HepG2 (cell line): ENCODE data around the gene MCF2L. TPM values are rescaled to one million over a fixed set of nuclear protein-coding genes. Genes with fewer than 3 reads are reported as not detected.

Experiments used
- BCL6 ChIP-seq: IDR thresholded peaks from 2 replicates; pipeline ENCODE4 v1.6.1; 2016; ENCODE audit warnings: missing genetic modification reagents, missing compliant biosample characterization
- DNMT1 ChIP-seq: sonication (generic); formaldehyde crosslinking; IDR thresholded peaks from 2 replicates; pipeline ENCODE4 v1.5.1; 2020; ENCODE audit warnings: mild to moderate bottlenecking, missing genetic modification reagents
- RARG ChIP-seq: sonication (generic); formaldehyde crosslinking; IDR thresholded peaks from 2 replicates; pipeline ENCODE4 v1.4.0; 2020; ENCODE audit warnings: low read depth, mild to moderate bottlenecking, missing genetic modification reagents
- RNF219 ChIP-seq: sonication (generic); formaldehyde crosslinking; IDR thresholded peaks from 2 replicates; pipeline ENCODE4 v1.5.0; 2020; ENCODE audit warnings: mild to moderate bottlenecking, missing genetic modification reagents
- ZNF124 ChIP-seq: sonication (generic); formaldehyde crosslinking; IDR thresholded peaks from 2 replicates; pipeline ENCODE4 v1.4.0; 2020; ENCODE audit warnings: missing genetic modification reagents
- ZNF484 ChIP-seq: sonication (generic); formaldehyde crosslinking; IDR thresholded peaks from 2 replicates; pipeline ENCODE4 v1.5.1; 2020; ENCODE audit warnings: mild to moderate bottlenecking, low read depth, missing genetic modification reagents, borderline replicate concordance
- ZNF776 ChIP-seq: sonication (generic); formaldehyde crosslinking; IDR thresholded peaks from 2 replicates; pipeline ENCODE4 v1.4.0; 2020; ENCODE audit warnings: mild to moderate bottlenecking, missing genetic modification reagents
- ZNF788 ChIP-seq: sonication (generic); formaldehyde crosslinking; IDR thresholded peaks from 2 replicates; pipeline ENCODE4 v1.5.0; 2020; ENCODE audit warnings: mild to moderate bottlenecking, missing genetic modification reagents, borderline replicate concordance
- ZNF841 ChIP-seq: sonication (generic); formaldehyde crosslinking; IDR thresholded peaks from 2 replicates; pipeline ENCODE4 v1.8.1; 2023; ENCODE audit warnings: missing genetic modification reagents, borderline replicate concordance
- ZNF891 ChIP-seq: sonication (generic); formaldehyde crosslinking; IDR thresholded peaks from 2 replicates; pipeline ENCODE4 v1.5.0; 2020; ENCODE audit warnings: mild to moderate bottlenecking, missing genetic modification reagents
- polyA plus RNA-seq, 8 experiments: library from polyadenylated mRNA; depleted of rRNA in 3 of 8; stranded (reverse) in 7 of 8; unstranded in 1 of 8; fragments of >200 nt; fragmentation: Illumina TruSeq in 4 of 8; extraction: Trizol in 4 of 8; gene quantifications; 2 replicates each; pipeline versions ENCODE4 v1.2.1 to v1.2.3, GENCODE V29; 2011 to 2016; ENCODE audit warnings: low read depth in 4 of 8, missing spikeins in 1 of 8, mixed read lengths in 1 of 8; ENCODE audit not compliant: insufficient read depth in 1 of 8
- total RNA-seq, 5 experiments: library from RNA; depleted of rRNA; stranded (reverse); fragments of >200 nt; fragmentation: Illumina TruSeq; extraction: Trizol; gene quantifications; 2 replicates each; pipeline ENCODE4 v1.2.3, GENCODE V29; 2016; ENCODE audit warnings: low read depth in 1 of 5
- TF ChIP-seq, protein P1 (sequence below): sonication (generic); formaldehyde crosslinking; IDR thresholded peaks from 2 replicates; pipeline ENCODE4 v1.8.0; 2022; ENCODE audit warnings: missing genetic modification reagents, mild to moderate bottlenecking, inconsistent platforms, borderline replicate concordance
- TF ChIP-seq, protein P2 (sequence below): sonication (generic); formaldehyde crosslinking; IDR thresholded peaks from 2 replicates; pipeline ENCODE4 v1.4.0; 2020; ENCODE audit warnings: missing genetic modification reagents
- TF ChIP-seq, protein P3 (sequence below), 2 experiments: sonication (generic) in 1 of 2; formaldehyde crosslinking in 1 of 2; IDR thresholded peaks; 2 replicates each; pipeline versions ENCODE4 v1.4.0 to v1.6.1; 2018 to 2020; ENCODE audit warnings: missing genetic modification reagents in 2 of 2, borderline replicate concordance in 1 of 2, low read depth in 1 of 2, mild to moderate bottlenecking in 1 of 2, missing biosample characterization in 1 of 2
- TF ChIP-seq, protein P4 (sequence below): sonication (generic); formaldehyde crosslinking; IDR thresholded peaks from 2 replicates; pipeline ENCODE4 v1.5.1; 2020; ENCODE audit warnings: mild to moderate bottlenecking, missing genetic modification reagents, borderline replicate concordance

MCF2L gene
- total and polyA plus RNA-seq, 2 of the 13 experiments (the other 11 are each of a cell fraction or from before 2014, with no cell fraction given): 19.4 to 28.4 TPM

DNA sequence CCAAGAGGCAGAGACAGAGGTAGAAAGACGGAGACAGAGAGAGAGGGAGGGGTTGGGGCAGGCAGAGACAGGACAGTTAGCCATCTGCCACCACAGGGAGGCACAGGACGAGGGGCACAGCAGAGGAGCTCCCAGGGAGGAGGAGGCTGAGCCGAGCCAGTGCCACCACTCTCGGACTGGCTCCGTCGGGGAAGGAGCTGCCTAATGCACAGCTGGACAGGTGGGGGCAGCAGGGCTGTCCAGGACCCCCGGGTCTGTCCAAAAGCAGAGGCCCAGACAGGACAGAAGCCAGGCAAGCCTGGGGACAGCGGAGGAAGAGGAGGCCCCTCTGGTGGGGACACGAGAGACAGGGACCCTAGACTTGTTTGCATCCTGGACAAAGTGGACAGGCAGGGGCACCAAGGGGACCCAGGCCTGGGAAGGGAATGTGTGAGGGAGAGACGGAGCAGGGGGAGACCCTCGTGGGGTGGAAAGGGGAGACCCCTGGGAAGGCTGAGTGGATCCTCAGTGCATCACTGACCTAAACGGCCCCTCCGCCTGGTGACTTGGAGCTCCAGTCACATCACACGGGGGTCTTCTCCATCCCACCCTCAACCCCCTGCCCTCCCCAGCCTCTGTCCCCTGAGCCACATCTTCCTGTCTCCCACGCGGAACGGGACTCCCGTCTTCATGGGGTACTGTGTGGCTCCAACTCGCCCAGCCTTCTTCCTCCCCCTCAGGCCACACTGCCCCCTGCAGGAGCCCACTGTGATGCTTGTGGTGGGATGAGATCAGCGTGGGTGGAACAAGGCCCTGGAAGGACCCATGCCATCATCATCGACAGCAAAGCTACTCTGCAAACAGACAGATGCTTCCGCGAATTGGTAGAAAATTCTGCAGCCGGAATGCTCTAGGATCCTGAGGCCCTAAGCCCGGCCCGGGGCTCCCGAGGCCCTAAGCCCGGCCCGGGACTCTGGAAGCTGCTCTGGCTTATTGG, 154.5 kb downstream of the MCF2L start (continued):
- TF ChIP-seq ZNF124 (no peak), RNF219 (CRISPR knock-in tag) (no peak), ZNF776 (CRISPR knock-in tag) (peak; percentile 68; the same call in 1 of the 2 replicates), RARG (CRISPR knock-in tag) (no peak), ZNF788 (CRISPR knock-in tag) (no peak), ZNF484 (CRISPR knock-in tag) (0 out of 2 replicates have a peak, but pooled peaks have one; percentile 1), BCL6 (CRISPR knock-in tag) (no peak), ZNF891 (CRISPR knock-in tag) (0 out of 2 replicates have a peak, but pooled peaks have one; percentile 65), ZNF841 (CRISPR knock-in tag) (no peak), DNMT1 (CRISPR knock-in tag) (no peak)
- TF ChIP-seq, protein P1, sequence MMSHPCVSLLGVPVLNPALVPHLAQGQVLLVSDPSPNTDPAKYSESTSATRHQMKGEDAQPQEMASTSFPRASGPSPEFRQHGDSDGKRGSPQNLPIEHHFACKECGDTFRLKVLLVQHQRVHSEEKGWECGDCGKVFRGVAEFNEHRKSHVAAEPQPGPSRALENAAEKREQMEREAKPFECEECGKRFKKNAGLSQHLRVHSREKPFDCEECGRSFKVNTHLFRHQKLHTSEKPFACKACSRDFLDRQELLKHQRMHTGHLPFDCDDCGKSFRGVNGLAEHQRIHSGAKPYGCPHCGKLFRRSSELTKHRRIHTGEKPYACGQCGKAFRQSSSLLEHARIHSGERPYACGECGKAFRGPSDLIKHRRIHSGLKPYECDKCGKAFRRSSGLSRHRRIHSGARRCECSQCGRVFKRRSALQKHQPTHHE (CRISPR knock-in tag): no peak
- TF ChIP-seq, protein P2, sequence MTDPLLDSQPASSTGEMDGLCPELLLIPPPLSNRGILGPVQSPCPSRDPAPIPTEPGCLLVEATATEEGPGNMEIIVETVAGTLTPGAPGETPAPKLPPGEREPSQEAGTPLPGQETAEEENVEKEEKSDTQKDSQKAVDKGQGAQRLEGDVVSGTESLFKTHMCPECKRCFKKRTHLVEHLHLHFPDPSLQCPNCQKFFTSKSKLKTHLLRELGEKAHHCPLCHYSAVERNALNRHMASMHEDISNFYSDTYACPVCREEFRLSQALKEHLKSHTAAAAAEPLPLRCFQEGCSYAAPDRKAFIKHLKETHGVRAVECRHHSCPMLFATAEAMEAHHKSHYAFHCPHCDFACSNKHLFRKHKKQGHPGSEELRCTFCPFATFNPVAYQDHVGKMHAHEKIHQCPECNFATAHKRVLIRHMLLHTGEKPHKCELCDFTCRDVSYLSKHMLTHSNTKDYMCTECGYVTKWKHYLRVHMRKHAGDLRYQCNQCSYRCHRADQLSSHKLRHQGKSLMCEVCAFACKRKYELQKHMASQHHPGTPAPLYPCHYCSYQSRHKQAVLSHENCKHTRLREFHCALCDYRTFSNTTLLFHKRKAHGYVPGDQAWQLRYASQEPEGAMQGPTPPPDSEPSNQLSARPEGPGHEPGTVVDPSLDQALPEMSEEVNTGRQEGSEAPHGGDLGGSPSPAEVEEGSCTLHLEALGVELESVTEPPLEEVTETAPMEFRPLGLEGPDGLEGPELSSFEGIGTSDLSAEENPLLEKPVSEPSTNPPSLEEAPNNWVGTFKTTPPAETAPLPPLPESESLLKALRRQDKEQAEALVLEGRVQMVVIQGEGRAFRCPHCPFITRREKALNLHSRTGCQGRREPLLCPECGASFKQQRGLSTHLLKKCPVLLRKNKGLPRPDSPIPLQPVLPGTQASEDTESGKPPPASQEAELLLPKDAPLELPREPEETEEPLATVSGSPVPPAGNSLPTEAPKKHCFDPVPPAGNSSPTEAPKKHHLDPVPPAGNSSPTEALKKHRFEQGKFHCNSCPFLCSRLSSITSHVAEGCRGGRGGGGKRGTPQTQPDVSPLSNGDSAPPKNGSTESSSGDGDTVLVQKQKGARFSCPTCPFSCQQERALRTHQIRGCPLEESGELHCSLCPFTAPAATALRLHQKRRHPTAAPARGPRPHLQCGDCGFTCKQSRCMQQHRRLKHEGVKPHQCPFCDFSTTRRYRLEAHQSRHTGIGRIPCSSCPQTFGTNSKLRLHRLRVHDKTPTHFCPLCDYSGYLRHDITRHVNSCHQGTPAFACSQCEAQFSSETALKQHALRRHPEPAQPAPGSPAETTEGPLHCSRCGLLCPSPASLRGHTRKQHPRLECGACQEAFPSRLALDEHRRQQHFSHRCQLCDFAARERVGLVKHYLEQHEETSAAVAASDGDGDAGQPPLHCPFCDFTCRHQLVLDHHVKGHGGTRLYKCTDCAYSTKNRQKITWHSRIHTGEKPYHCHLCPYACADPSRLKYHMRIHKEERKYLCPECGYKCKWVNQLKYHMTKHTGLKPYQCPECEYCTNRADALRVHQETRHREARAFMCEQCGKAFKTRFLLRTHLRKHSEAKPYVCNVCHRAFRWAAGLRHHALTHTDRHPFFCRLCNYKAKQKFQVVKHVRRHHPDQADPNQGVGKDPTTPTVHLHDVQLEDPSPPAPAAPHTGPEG (CRISPR knock-in tag): no peak
- TF ChIP-seq, protein P3, sequence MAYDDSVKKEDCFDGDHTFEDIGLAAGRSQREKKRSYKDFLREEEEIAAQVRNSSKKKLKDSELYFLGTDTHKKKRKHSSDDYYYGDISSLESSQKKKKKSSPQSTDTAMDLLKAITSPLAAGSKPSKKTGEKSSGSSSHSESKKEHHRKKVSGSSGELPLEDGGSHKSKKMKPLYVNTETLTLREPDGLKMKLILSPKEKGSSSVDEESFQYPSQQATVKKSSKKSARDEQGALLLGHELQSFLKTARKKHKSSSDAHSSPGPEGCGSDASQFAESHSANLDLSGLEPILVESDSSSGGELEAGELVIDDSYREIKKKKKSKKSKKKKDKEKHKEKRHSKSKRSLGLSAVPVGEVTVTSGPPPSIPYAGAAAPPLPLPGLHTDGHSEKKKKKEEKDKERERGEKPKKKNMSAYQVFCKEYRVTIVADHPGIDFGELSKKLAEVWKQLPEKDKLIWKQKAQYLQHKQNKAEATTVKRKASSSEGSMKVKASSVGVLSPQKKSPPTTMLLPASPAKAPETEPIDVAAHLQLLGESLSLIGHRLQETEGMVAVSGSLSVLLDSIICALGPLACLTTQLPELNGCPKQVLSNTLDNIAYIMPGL (CRISPR knock-in tag; IDR thresholded peaks at IDR 0.05; ENCODE audit: borderline replicate concordance in 1 of 2, low read depth in 1 of 2): peak; percentile 68 to 85
- TF ChIP-seq, protein P4, sequence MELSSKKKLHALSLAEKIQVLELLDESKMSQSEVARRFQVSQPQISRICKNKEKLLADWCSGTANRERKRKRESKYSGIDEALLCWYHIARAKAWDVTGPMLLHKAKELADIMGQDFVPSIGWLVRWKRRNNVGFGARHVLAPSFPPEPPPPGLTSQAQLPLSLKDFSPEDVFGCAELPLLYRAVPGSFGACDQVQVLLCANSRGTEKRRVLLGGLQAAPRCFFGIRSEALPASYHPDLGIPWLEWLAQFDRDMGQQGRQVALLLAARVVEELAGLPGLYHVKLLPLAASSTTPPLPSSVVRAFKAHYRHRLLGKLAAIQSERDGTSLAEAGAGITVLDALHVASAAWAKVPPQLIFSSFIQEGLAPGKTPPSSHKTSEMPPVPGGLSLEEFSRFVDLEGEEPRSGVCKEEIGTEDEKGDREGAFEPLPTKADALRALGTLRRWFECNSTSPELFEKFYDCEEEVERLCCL (CRISPR knock-in tag): 0 out of 2 replicates have a peak, but pooled peaks have one; percentile 13
